ENCODE data around the gene LRRC39. TPM values are rescaled to one million over a fixed set of nuclear protein-coding genes. Genes with fewer than 3 reads are reported as not detected.

The LRRC39 gene
- total and polyA plus RNA-seq, 4 donors: 0.45 to 2.7 (median 0.96) TPM

- DNase-seq (no peak), ATAC-seq (ENCODE audit: insufficient read depth, low FRiP score) (no peak)
- no peaks in the 10 kb centered on the region for H3K4me1 ChIP-seq (ENCODE audit: control insufficient read depth in 5 of 5, insufficient read depth in 5 of 5, low read length in 5 of 5)
- TF ChIP-seq CTCF (IDR thresholded peaks at IDR 0.05; ENCODE audit: control extremely low read depth, extremely low read depth): no peak
- peaks cover 3 to 13% (median 5%) of the 10 kb centered on the region in 4 donors for H3K36me3 ChIP-seq (ENCODE audit: control insufficient read depth in 4 of 4, insufficient read depth in 4 of 4, low read length in 4 of 4)
- WGBS, 2 donors: 93 to 94% methylated on average over 4 of the region's 4 CpGs
- no peak overlapping the region for H3K27ac ChIP-seq (ENCODE audit: low read depth in 1 of 2, low read length in 1 of 2)
- H3K9me3 ChIP-seq (ENCODE audit: control insufficient read depth in 4 of 4, insufficient read depth in 3 of 4, low read length in 3 of 4): no peaks in the 10 kb centered on the region
- H3K27me3 ChIP-seq (ENCODE audit: control insufficient read depth in 3 of 3, insufficient read depth in 3 of 3, low read length in 2 of 3): no peaks in the 10 kb centered on the region
- no peak overlapping the region for H3K9ac ChIP-seq (ENCODE audit: insufficient read depth in 1 of 2, low read length in 2 of 2)
- no peak overlapping the region for H3K4me3 ChIP-seq
Observed at GRCh38 chr1:100107696-100108095, 70.4 kb downstream of the LRRC39 start.

- Histone ChIP-seq H3K9me3 (ENCODE audit: control insufficient read depth in 4 of 4, insufficient read depth in 3 of 4, low read length in 3 of 4) (no peaks in the 10 kb centered on the region), H3K9ac (ENCODE audit: insufficient read depth in 1 of 2, low read length in 2 of 2) (no peak overlapping the region), H3K4me3 (no peak overlapping the region), H3K36me3 (ENCODE audit: control insufficient read depth in 4 of 4, insufficient read depth in 4 of 4, low read length in 4 of 4) (peaks cover 4 to 13% (median 6%) of the 10 kb centered on the region in 4 donors), H3K27ac (ENCODE audit: low read depth in 1 of 2, low read length in 1 of 2) (no peak overlapping the region), H3K4me1 (ENCODE audit: control insufficient read depth in 5 of 5, insufficient read depth in 5 of 5, low read length in 5 of 5) (no peaks in the 10 kb centered on the region), H3K27me3 (ENCODE audit: control insufficient read depth in 3 of 3, insufficient read depth in 3 of 3, low read length in 2 of 3) (no peaks in the 10 kb centered on the region)
- ATAC-seq (ENCODE audit: insufficient read depth, low FRiP score) (no peak), DNase-seq (no peak)
- 90 to 97% methylated on average over 2 of the region's 2 CpGs for WGBS, 2 donors
- TF ChIP-seq CTCF (IDR thresholded peaks at IDR 0.05; ENCODE audit: control extremely low read depth, extremely low read depth): no peak
Observed at GRCh38 chr1:100101564-100101963, 76.5 kb downstream of the LRRC39 start.

GRCh38 chr1:100100202-100100601 is 77.9 kb downstream of the LRRC39 start:
- peaks cover 0 to 9% (median 4%) of the 10 kb centered on the region in 4 donors for H3K36me3 ChIP-seq (ENCODE audit: control insufficient read depth in 4 of 4, insufficient read depth in 4 of 4, low read length in 4 of 4)
- no peak overlapping the region for H3K9ac ChIP-seq (ENCODE audit: insufficient read depth in 1 of 2, low read length in 2 of 2)
- ATAC-seq (ENCODE audit: insufficient read depth, low FRiP score) (no peak), DNase-seq (no peak)
- 73 to 81% methylated on average over 1 of the region's 1 CpG for WGBS, 2 donors
- H3K27me3 ChIP-seq (ENCODE audit: control insufficient read depth in 3 of 3, insufficient read depth in 3 of 3, low read length in 2 of 3): no peaks in the 10 kb centered on the region
- H3K4me1 ChIP-seq (ENCODE audit: control insufficient read depth in 5 of 5, insufficient read depth in 5 of 5, low read length in 5 of 5): no peaks in the 10 kb centered on the region
- no peak overlapping the region for H3K27ac ChIP-seq (ENCODE audit: low read depth in 1 of 2, low read length in 1 of 2)
- no peak overlapping the region for H3K4me3 ChIP-seq
- no peaks in the 10 kb centered on the region for H3K9me3 ChIP-seq (ENCODE audit: control insufficient read depth in 4 of 4, insufficient read depth in 3 of 4, low read length in 3 of 4)
- no peak for TF ChIP-seq CTCF (IDR thresholded peaks at IDR 0.05; ENCODE audit: control extremely low read depth, extremely low read depth)

Small RNA genes within 50 kb of the gene (small RNA-seq; reads per million reads assigned to genes)
- gene AC093019.1 (ENCODE audit: low replicate concordance) (not detected), gene RPL23AP90 (ENCODE audit: low replicate concordance) (not detected)

Other genes starting within 250 kb of the LRRC39 start
- gene SLC35A3, start 208.3 kb downstream of the LRRC39 start, total RNA-seq: 10 to 100 TPM; 34.9 to 53.8 TPM
- 10 to 100 TPM; 10.8 to 24.3 TPM for gene SLC35A3, start 208.3 kb downstream of the LRRC39 start, polyA plus RNA-seq
- 1 to 10 TPM; 1.9 to 4.6 TPM for gene SASS6, start 45.3 kb downstream of the LRRC39 start, total RNA-seq
- gene SASS6, start 45.3 kb downstream of the LRRC39 start, polyA plus RNA-seq: 1 to 10 TPM; 1.3 to 2.0 TPM
- gene TRMT13, start 45.1 kb downstream of the LRRC39 start, total RNA-seq: 10 to 100 TPM; 11.5 to 45.1 TPM
- 10 to 100 TPM in 1 of 2 donors, 1 to 10 TPM in 1; 7.6 to 13.0 TPM for gene TRMT13, start 45.1 kb downstream of the LRRC39 start, polyA plus RNA-seq
- gene DBT, start 71.6 kb upstream of the LRRC39 start, total RNA-seq: 10 to 100 TPM; 13.0 to 19.1 TPM
- 1 to 10 TPM; 3.4 to 5.4 TPM for gene DBT, start 71.6 kb upstream of the LRRC39 start, polyA plus RNA-seq
- 10 to 100 TPM; 37.4 to 37.6 TPM for gene RTCA, start 88.0 kb upstream of the LRRC39 start, total RNA-seq
- 10 to 100 TPM; 22.8 to 23.6 TPM for gene RTCA, start 88.0 kb upstream of the LRRC39 start, polyA plus RNA-seq
- 10 to 100 TPM; 19.1 to 45.4 TPM for gene CDC14A, start 174.2 kb upstream of the LRRC39 start, total RNA-seq
- gene CDC14A, start 174.2 kb upstream of the LRRC39 start, polyA plus RNA-seq: 1 to 10 TPM; 3.6 to 5.1 TPM

All from lung (tissue), 13 donors.